ENCODE data around the gene RMND5A. TPM values are rescaled to one million over a fixed set of nuclear protein-coding genes. Genes with fewer than 3 reads are reported as not detected.

RMND5A gene
- total RNA-seq, 1 donor from 2014 or later = 40.1 TPM

DNA sequence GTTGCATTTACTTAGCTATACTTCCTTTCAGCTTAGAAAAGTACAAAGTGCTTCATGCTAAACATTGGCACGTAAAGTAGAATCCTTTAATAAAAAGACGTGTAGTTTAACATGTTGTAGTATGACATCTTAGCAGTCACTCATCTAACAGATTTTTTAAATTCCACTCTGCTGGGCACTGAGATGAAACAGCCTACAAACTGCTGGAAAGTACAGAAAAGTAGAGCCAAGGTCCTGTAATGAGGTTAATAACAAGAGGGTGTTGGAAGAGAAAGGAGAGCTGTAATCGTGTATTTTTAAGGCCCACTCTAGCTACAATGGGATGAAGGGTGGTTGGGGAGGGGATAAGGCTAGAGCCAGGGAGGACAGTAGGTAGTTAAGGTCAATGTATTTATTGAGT, 59.9 kb downstream of the RMND5A start:
- Mint-ChIP-seq H3K36me3 (ENCODE audit: low read depth) (no peaks in the 10 kb centered on the region), H3K27me3 (ENCODE audit: low read depth) (peaks cover 9% of the 10 kb centered on the region), H3K4me1 (no peaks in the 10 kb centered on the region), H3K4me3 (no peak overlapping the region), H3K27ac (ENCODE audit: unreplicated experiment) (no peak overlapping the region), H3K9me3 (no peaks in the 10 kb centered on the region)
- no peak for DNase-seq (ENCODE audit: low read depth, low spot score)
- TF ChIP-seq, protein P1, sequence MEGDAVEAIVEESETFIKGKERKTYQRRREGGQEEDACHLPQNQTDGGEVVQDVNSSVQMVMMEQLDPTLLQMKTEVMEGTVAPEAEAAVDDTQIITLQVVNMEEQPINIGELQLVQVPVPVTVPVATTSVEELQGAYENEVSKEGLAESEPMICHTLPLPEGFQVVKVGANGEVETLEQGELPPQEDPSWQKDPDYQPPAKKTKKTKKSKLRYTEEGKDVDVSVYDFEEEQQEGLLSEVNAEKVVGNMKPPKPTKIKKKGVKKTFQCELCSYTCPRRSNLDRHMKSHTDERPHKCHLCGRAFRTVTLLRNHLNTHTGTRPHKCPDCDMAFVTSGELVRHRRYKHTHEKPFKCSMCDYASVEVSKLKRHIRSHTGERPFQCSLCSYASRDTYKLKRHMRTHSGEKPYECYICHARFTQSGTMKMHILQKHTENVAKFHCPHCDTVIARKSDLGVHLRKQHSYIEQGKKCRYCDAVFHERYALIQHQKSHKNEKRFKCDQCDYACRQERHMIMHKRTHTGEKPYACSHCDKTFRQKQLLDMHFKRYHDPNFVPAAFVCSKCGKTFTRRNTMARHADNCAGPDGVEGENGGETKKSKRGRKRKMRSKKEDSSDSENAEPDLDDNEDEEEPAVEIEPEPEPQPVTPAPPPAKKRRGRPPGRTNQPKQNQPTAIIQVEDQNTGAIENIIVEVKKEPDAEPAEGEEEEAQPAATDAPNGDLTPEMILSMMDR (conservative IDR thresholded peaks at IDR 0.05) = no peak

DNA sequence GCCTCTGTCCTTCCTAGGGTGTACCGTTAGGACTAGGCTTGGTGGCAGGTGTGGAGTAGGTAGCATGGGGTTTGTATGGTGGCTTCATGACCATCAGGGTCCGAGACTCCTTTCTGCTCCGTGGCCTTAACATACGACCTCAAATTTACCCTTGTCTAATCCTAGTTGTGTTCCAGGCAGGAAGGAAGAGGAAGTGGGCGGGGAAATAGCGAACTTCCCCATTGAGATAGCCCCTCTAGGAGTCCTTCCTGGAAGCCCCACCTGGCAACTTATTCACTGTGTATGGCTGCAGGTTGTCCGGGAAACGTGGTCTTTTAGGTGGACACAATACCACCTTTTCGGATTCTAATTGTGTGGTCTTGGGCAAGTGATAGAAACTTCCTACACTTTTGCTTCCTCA, 61.3 kb downstream of the RMND5A start:
- Mint-ChIP-seq H3K27ac (ENCODE audit: unreplicated experiment) (no peak overlapping the region), H3K36me3 (ENCODE audit: low read depth) (no peaks in the 10 kb centered on the region), H3K4me3 (no peak overlapping the region), H3K4me1 (no peaks in the 10 kb centered on the region), H3K9me3 (no peaks in the 10 kb centered on the region), H3K27me3 (ENCODE audit: low read depth) (peaks cover 20% of the 10 kb centered on the region)
- TF ChIP-seq, protein P1 (conservative IDR thresholded peaks at IDR 0.05) = no peak
- DNase-seq (ENCODE audit: low read depth, low spot score) = no peak

DNA sequence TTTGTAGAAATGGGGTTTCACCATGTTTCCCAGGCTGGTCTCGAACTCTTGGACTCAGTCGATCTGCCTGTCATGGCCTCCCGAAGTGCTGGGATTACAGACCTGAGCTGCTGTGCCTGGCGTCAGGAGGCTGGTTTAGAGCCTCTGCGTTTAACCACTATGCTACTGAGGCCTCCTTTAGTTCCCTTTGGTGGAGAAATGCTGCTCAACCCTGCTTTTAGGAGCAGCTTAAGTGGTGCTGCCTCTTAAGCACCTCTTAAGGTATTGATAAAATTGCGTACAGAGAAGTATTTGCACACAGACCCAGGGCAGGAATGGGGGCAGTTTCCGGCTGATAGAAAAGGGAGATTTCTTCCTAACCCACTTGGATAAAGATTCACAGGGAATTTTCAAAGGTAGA, 62.7 kb downstream of the RMND5A start:
- no peaks in the 10 kb centered on the region for H3K4me1 Mint-ChIP-seq
- H3K27ac Mint-ChIP-seq (ENCODE audit: unreplicated experiment) = no peak overlapping the region
- H3K4me3 Mint-ChIP-seq = no peak overlapping the region
- no peak for DNase-seq (ENCODE audit: low read depth, low spot score)
- H3K27me3 Mint-ChIP-seq (ENCODE audit: low read depth) = peaks cover 31% of the 10 kb centered on the region
- TF ChIP-seq, protein P1 (conservative IDR thresholded peaks at IDR 0.05) = no peak
- H3K36me3 Mint-ChIP-seq (ENCODE audit: low read depth) = no peaks in the 10 kb centered on the region
- no peaks in the 10 kb centered on the region for H3K9me3 Mint-ChIP-seq

DNA sequence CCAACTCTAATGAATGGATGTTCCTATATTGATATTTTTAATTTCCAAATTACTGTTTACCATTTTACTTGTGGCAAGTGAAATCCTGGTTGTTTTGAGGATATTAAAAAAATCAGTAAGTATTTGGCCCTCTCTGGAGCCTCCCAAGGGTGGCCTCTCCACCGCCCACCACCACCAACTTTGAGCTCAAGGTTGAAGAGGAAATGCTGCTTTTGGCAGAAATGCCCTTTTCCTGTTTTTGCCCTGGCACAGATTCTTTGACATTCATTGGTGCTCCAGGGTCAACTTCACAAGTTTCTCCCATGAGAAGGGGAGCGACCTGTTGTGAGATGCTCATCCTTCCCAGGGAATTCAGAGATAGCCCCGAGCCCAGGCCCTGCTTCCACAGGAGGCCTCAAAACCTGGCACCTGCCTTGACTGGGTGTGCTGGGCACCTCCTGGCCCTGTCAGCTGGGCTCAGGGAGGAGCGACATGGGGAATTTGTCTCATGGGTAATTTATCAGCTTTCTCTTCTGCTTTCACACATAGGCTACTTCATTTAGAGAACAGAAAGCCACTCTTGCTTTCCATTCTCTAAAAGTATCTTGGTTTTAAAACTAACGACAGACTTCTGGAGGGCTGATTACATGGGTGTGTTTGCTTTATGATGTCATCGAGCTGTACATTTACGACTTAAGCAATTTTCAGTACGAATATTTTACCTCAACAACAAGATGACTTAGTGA, 63.7 kb downstream of the RMND5A start:
- H3K9me3 Mint-ChIP-seq = no peaks in the 10 kb centered on the region
- TF ChIP-seq, protein P1 (conservative IDR thresholded peaks at IDR 0.05) = no peak
- no peaks in the 10 kb centered on the region for H3K4me1 Mint-ChIP-seq
- H3K27ac Mint-ChIP-seq (ENCODE audit: unreplicated experiment) = no peak overlapping the region
- no peaks in the 10 kb centered on the region for H3K36me3 Mint-ChIP-seq (ENCODE audit: low read depth)
- no peak for DNase-seq (ENCODE audit: low read depth, low spot score)
- H3K4me3 Mint-ChIP-seq = no peak overlapping the region
- peaks cover 41% of the 10 kb centered on the region for H3K27me3 Mint-ChIP-seq (ENCODE audit: low read depth)

DNA sequence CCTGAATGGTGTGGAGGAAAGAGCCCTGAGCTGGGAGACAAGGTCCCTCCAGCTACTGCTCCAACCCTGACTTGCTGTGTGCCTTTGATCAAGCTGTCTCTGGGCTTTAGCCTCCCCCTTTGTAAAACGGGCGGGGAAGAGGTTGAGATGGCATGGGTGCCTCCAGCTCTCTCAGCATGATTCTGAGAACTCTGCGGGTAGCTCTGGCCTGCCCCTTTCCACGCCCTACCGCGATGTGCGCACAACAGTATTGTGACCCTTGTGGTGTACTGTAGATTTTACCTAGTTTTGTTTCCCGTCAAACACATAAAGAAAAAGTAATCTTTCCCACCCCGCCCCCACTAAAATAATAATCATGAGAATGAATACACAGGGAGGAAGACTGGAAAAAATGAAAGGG, 65.4 kb downstream of the RMND5A start:
- Mint-ChIP-seq H3K27me3 (ENCODE audit: low read depth) (peaks cover 58% of the 10 kb centered on the region), H3K4me3 (no peak overlapping the region), H3K27ac (ENCODE audit: unreplicated experiment) (no peak overlapping the region), H3K4me1 (no peaks in the 10 kb centered on the region), H3K9me3 (no peaks in the 10 kb centered on the region), H3K36me3 (ENCODE audit: low read depth) (no peaks in the 10 kb centered on the region)
- DNase-seq (ENCODE audit: low read depth, low spot score) = no peak
- TF ChIP-seq, protein P1 (conservative IDR thresholded peaks at IDR 0.05) = no peak

All from neural crest cell (in vitro differentiated cells).